HG02623 (cell line): ENCODE results near the gene MME.
A peak's percentile ranks its signal among the peaks of the same experiment; 100 is the strongest.

Source experiments
- ATAC-seq: cut with Tn5 transposase; IDR thresholded peaks from one replicate; pipeline ENCODE4 v1.9.1; 2021; ENCODE audit warnings: moderate library complexity; ENCODE audit not compliant: unreplicated experiment

MME gene

DNA sequence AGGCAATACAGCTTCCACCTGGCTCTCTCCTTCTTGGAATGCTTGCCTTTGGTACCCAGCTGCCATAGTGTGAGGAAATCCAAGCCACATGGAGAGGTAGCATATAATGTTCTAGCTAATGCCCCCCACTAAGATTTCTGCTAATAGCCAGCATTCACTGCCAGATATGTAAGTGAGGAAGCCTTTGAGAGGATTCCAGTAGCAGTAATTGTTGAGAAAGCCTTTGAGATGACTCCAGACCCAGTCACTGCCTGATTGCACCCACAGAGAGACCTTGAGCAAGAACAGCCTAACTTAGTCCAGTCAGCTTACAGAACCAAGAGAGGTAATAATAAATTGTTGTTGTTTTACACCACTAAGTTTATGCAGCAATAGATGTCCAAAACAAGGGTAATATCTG, 150.3 kb downstream of the MME start:
- ATAC-seq = no peak

DNA sequence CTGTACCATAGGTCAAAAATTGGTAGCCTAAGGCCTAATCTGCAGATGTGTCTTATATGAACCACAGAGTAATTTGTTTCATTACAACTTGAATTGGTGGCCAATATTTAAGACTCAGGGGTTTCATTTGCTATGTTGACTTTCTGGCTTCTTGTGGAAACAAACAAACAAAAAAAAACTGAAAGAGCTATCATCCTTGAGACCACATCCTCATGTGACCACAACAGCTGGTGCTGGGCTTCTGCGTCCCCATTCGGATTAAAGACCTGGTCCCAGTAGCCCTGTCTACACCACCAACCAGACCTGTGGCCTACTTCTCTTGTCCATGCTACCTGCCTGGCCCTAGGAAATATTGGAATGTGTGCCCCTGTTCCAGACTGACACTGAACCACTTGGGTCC, 151.7 kb downstream of the MME start:
- peak; percentile 56 for ATAC-seq

DNA sequence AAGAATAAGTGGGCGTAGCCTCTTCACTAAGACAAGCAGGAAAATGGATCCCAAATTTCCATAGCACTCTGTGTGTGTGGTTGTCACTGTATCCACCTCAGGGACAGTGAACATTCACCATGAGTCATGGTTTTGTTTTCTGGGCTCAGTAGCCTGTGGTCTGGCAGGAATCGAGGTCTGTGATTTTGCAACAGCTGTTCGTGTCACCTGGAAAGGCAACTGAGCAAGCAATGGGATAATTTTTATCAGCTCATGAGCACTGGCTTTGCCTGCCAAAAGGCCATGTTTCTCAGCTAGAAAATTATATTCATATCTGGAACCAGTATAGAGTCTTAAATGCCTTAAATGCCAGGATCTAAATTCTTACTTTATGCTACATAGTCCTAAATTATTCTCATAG, 152.5 kb downstream of the MME start:
- no peak for ATAC-seq

DNA sequence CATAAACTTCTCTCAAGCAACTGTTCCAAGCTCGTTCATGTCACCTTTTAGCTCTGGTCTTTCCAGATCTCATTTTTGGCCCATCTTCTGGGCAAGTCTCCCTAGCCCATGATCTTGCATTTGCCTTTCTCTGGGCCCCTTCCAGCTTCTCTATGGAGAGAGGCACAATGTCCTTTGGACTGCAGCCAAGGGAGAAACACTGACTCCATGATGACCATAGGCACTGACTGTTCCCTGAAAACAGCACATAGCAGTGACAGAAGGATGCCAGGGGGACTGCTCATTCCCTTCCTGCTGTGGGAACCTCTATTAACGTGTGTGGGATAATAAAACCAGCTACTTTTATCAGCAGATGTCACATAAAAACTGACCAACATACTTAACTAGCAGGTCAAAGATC, 153.1 kb downstream of the MME start:
- ATAC-seq = no peak
